ENCODE measurements around the gene SVBP.

Gene SVBP, protein sequence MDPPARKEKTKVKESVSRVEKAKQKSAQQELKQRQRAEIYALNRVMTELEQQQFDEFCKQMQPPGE

DNA sequence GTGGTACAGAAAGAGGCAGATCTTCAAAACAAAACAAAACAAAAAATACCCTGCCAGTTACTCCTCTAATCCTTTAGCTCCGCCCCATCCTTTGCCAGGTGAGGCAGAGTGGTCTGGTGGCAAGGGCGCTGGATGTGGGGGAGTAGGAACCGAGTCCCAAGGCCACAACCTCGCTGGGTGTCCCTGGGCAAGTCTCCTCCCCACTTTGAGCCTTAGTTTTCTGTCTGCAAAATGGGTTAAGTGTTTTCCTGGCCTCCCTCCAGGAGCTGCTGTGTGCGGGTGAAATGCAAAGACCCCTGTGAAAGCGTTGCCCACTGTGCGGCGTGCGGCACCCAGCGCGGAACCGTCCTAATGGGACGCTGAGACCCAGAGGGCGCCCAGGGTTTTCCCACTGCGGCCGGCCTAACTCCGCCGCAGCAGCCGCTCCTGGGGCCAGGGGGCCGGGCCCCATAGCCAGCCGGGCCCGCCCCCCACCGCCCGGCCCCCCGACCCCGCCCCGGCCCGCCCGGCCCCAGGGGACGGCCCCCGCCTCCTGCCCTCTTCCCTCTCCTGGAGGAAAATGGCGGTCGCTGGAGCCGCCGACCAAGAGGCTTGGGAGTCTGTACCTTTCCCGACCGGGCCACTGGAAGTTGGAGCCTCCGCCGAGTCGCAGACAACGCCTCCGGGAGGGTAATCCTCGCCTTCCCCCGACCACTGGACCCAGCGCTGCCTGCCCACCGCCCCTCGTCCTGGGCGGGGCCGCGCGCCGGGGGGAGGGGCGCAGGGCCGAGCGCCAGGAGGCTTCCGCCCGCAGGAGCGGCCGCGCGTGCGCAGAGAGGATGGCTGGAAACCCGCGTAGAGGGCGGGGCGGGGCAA, at the start of gene SVBP, which contains the start of gene ERMAP:
Gene SVBP, minus strand, starts transcription at position 813 of the 855 bp plus-strand sequence. CDS start 853 bp downstream, outside the sequence.
Gene ERMAP, plus strand, starts transcription at position 538 of the 855 bp plus-strand sequence. CDS start 13,327 bp downstream, outside the sequence.
- TF ChIP-seq GATA3 (IDR thresholded peaks at IDR 0.05; ENCODE audit: low read depth, low read length) (no peak), GATA2 (IDR thresholded peaks at IDR 0.05; ENCODE audit: low read depth, low read length) (no peak)

DNA sequence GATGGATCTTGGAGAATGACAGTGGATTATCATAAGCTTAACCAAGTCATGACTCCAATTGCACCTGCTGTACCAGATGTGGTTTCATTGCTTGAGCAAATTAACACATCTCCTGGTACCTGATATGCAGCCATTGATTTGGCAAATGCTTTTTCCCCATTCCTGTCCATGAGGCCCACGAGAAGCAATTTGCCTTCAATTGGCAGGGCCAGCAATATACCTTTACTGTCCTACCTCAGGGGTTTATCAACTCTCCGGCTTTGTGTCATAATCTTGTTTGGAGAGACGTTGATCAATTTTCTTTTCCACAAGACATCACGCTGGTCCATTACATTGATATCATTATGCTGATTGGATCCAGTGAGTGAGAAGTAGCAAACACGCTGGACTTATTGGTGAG, 49.4 kb upstream of the SVBP start:
- TF ChIP-seq GATA3 (IDR thresholded peaks at IDR 0.05; ENCODE audit: low read depth, low read length), result no peak
- TF ChIP-seq GATA2 (IDR thresholded peaks at IDR 0.05; ENCODE audit: low read depth, low read length), result no peak

DNA sequence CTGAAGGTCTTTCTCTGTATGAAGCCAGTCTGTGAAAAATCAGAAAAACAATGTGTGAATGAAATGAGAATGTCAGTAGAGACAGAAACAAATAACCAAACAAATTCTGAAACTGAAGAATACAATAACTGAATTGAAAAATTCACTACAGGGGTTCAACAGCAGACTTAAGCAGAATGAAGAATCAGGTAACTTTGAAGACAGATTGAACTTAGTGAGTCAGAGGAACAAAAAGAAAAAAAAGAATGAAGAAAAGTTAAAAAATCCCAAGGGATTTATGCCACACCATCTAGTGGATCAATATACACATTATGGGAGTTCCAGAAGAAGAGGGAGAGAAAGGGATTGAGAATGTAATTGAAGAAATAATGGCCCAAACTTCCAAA, 43.8 kb upstream of the SVBP start:
- TF ChIP-seq GATA3 (IDR thresholded peaks at IDR 0.05; ENCODE audit: low read depth, low read length), result no peak
- TF ChIP-seq GATA2 (IDR thresholded peaks at IDR 0.05; ENCODE audit: low read depth, low read length), result no peak

DNA sequence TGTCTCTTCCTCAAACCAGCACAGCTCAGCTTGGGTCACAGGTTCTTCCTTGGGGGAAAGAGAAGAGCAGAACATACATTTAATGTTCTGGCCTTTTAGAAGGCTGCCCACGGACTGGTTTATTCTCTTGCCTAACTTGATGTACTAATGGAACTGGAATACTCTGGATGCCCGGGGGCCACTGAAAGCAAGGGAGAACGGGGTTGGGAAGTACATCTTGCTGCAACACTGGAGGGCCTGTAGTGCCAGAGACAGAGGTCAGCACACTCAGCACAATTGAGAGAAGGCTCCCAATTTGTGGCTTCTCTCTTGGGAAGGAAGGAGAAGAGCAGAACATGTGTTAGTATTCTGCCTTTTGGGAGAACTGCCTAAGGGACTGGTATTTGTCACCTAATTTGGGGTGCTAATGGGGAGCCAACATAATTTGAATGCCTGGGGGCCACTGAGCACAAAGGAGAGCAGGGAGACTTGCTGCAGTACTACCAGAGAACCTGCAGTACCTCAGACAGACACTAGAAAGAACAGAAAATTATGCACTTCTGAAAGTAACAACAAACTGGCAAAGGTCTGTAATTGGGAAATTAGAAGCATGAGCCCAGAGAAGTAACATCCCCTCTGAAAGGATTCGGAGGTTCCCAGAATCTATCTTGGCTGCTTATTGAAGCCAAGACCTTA, 43.3 kb upstream of the SVBP start:
- no peak for TF ChIP-seq GATA3 (IDR thresholded peaks at IDR 0.05; ENCODE audit: low read depth, low read length)
- TF ChIP-seq GATA2 (IDR thresholded peaks at IDR 0.05; ENCODE audit: low read depth, low read length), result no peak

DNA sequence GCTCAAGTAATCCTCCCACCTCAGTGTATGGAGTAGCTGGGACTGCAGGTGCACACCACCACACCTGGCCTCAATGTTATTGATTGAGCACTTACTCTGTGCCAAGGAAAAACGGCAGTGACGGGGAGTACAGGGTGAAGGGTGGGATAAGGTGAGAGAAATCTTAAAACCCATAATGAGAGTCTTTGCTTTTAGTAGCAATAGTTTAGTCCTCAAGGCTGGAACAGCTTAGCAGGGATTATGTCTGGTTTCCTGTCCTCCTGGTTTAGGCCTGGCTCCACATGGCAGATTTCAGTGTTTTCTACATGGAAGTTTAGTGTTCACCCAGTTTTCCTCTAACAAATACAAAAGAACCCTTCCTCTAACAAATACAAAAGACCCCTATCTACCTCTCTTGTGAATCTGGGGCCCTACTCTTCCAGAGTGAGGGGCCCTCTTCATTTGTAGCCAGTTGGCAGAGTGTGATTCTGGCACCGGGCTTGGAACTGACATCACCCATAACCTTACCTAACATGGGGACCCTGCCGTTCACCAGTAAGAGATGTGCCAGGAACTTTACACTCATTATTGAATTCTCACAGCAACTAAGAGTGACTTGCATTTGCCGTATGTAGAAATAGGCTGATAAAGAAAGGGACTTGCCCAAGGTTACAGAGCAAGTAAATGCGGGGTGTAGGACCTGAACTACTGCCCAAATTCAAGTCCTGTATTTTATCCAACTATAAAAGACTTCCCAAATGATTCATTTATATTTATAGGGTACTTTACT, 36.1 kb upstream of the SVBP start:
- no peak for TF ChIP-seq GATA2 (IDR thresholded peaks at IDR 0.05; ENCODE audit: low read depth, low read length)
- no peak for TF ChIP-seq GATA3 (IDR thresholded peaks at IDR 0.05; ENCODE audit: low read depth, low read length)

DNA sequence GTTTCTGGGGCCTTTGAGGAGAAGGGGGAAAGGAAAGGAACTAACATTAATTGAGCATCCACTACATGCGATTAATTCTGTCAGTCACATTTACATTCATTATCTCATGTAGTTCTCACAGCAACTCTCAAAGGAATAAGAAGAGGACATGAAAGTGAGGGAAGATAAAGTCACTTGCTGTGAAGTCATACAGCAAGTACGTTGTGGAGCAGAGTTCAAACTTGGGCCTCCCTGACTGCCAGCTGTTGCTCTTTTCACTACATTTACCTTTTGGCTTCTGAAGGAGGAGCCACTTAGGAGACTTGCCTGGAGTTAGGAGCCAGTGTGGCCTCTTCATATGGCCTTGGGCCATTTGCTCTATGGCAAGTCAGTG, 35.4 kb upstream of the SVBP start:
- no peak for TF ChIP-seq GATA3 (IDR thresholded peaks at IDR 0.05; ENCODE audit: low read depth, low read length)
- TF ChIP-seq GATA2 (IDR thresholded peaks at IDR 0.05; ENCODE audit: low read depth, low read length), result no peak

DNA sequence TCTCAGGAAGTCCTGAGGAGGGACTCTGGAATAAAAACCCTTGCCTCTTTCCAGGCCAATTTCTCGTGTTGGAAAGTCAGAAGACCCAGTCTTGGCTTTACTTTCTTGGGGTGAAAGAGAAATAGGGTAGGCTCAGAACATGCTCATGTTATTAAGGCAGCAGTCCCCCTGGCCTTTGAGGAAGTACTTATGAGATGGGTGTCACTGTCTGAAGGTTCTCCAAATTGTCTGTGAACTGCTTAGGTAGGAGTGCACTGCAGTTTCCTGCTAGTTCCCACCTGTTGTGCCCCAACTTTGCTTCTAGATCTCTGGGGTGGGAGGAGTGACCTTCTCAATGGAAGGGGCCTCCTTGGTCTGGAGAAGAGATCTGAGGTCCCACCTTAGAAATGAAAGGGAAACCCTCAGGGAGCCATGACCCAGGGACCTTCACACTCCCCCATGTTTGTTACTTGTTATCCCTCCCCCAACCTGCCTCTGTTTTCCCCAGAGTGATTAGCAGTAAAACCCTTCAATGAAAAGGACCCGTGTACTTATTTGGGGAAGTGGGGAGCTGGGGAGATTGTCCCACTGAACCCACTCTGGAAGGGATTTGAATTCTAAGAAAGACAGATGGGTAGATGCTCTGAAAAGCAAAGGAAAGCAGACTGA, 34.9 kb upstream of the SVBP start:
- no peak for TF ChIP-seq GATA2 (IDR thresholded peaks at IDR 0.05; ENCODE audit: low read depth, low read length)
- no peak for TF ChIP-seq GATA3 (IDR thresholded peaks at IDR 0.05; ENCODE audit: low read depth, low read length)

DNA sequence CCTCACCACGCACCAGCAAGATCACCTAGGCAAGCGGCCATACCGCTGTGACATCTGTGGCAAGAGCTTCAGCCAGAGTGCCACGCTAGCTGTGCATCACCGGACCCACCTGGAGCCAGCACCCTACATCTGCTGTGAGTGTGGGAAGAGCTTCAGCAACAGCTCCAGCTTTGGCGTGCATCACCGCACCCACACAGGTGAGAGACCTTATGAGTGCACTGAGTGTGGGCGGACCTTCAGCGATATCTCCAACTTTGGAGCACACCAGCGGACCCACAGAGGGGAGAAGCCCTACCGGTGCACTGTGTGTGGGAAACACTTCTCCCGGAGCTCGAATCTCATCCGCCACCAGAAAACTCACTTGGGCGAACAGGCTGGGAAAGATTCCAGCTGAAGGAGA, 34.2 kb upstream of the SVBP start:
- TF ChIP-seq GATA2 (IDR thresholded peaks at IDR 0.05; ENCODE audit: low read depth, low read length) (no peak), GATA3 (IDR thresholded peaks at IDR 0.05; ENCODE audit: low read depth, low read length) (no peak)

DNA sequence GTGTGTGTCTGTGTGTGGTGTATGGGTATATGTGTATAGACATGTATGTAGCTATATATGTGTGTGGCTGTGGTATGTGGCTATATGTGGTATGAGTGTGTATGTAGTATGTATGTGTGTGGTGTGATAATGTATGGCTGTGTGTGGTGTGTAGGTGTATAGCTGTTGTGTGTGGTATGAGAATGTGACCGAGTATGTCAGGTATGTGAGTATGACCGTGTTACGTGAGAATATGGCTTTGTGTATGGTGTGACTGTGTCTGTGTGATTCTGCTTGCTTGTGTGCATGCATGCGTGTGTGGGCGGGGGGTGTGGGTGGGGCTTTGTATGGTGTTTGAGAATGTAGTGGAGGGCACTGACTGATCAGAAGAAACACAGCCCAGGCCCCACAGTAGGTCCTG, 32.7 kb upstream of the SVBP start:
- TF ChIP-seq GATA2 (IDR thresholded peaks at IDR 0.05; ENCODE audit: low read depth, low read length), result no peak
- TF ChIP-seq GATA3 (IDR thresholded peaks at IDR 0.05; ENCODE audit: low read depth, low read length), result no peak

DNA sequence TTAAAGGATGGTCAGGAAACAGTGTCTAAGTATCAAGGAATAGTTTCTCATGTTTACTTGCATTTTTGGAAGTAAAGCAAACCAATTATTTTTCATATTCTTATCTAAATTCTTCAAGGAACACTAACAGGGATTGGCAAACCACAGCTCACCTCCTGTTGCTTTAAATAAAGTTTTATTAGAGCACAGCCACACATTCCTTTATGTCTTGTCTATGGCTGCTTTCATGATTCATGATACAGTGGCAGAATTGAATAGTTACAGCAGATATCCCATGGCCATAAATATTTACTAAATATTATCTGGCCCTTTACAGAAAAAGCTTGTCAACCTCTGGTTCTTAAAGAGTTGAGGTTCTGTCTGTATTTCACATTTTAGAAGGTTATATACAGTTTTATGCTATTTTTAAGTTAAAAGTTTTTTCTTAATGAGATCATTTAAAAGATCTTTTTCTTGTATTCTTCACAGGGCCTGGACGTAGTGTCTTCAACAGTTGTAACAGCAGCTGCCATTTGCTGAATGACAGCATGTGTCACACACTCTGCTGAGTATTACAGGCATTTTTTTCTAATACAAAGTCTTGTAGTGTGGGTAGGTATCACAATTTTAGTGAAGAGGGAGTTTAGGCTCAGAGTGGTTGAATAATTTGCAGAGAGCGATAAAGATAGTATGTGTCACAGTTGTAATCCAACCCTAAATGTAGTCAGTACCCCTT, 31.8 kb upstream of the SVBP start:
- TF ChIP-seq GATA3 (IDR thresholded peaks at IDR 0.05; ENCODE audit: low read depth, low read length), result no peak
- TF ChIP-seq GATA2 (IDR thresholded peaks at IDR 0.05; ENCODE audit: low read depth, low read length), result no peak

DNA sequence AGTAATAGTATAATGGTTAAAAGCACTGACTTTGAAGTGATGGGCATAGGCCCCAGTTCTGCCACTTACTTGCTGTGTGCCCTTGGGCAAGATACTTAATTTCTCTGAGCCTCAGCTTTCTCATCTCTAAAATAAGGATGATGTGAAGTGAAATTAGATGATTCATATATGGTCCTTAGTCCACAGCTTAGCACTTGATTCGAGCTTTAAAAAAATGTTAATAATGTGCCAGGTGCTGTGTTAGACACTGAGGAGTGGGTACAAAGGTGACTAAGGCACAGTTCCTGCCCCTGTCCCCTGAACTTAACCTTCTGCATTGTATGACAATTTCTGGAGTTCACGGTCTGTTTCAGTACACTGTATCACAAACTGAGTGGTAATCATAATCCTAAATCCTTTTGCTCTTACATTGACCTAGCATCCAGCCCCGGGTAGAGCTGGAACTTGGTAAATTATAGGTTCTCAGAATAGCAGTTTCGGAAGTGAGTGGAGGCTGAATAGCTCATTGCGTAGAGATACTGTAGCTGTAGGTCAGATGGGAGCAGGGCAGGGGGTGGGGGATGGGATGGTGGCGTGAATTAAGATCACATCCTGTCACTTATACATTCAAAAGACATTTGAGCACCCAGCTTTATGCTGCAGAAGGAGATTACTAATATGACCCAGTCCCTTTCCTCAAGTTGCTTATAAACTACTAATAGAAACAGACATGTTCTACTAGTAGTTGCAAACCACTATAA, 30.7 kb upstream of the SVBP start:
- TF ChIP-seq GATA2 (IDR thresholded peaks at IDR 0.05; ENCODE audit: low read depth, low read length) (no peak), GATA3 (IDR thresholded peaks at IDR 0.05; ENCODE audit: low read depth, low read length) (no peak)

DNA sequence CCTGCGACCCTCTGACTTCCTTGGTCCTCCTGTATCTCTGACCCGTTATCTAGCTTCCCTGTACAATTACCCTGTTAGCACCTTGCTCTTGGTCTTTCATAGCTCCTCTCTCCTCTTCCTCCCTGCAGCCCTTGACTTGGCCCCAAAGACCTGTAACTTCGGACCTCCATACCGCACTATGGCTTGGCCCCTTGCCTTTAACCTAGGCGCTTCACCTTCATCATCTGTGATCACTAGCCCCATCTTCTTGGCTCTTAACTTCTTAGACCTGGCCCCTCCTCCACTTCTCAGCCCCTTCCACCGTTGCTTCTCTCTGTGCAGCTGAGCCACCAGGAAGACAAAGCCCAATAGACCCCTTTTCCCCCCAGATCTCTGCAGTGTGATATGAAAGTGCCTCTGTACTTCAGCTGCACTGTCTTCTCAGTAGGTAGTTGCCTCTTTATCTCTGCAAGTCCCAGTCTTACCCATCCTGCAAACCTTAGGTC, 30.0 kb upstream of the SVBP start:
- TF ChIP-seq GATA3 (IDR thresholded peaks at IDR 0.05; ENCODE audit: low read depth, low read length) (no peak), GATA2 (IDR thresholded peaks at IDR 0.05; ENCODE audit: low read depth, low read length) (no peak)
